T-helper 1 cell treated with Interleukin-12 subunit alpha and Interleukin-12 subunit beta and Interleukin-4 antibody, amounts not matched to agents 30 ng/mL and 1 ng/mL, for 36 hours (primary cell): Measurements from ENCODE around the gene ZNF521. TPM values are rescaled to one million over a fixed set of nuclear protein-coding genes. Genes with fewer than 3 reads are reported as not detected.

Source experiments
- intact Hi-C: fragments of 100-400 bp; cut with micrococcal nuclease; formaldehyde crosslinking; loops from one replicate; pipeline ENCODE4 v1.15.1; 2024
- total RNA-seq: library from RNA; stranded (reverse); gene quantifications from 2 replicates; pipeline ENCODE4 v1.2.3, GENCODE V29; 2022

The ZNF521 gene
- total RNA-seq, 1 donor from 2014 or later, result not detected

DNA sequence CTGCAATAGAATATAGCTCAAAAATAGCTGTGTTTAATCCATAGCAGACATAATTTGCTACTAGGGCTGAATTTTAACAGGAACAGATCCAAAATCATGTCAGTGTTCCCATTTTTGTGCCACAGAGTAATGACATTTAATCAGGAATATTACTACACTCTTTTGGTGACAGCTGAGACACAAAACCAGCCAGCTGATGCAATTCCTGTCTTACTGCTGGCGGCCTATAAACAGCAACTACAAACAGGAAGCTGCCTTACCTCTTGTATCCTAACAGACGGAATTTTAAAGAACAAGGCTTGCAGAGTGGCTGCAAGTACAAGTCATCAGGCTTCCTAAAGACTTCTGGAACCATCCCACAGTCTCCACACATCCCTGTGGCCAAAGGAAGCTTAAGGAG is 218.1 kb downstream of the ZNF521 start:
- intact Hi-C loops, result no loop called here

DNA sequence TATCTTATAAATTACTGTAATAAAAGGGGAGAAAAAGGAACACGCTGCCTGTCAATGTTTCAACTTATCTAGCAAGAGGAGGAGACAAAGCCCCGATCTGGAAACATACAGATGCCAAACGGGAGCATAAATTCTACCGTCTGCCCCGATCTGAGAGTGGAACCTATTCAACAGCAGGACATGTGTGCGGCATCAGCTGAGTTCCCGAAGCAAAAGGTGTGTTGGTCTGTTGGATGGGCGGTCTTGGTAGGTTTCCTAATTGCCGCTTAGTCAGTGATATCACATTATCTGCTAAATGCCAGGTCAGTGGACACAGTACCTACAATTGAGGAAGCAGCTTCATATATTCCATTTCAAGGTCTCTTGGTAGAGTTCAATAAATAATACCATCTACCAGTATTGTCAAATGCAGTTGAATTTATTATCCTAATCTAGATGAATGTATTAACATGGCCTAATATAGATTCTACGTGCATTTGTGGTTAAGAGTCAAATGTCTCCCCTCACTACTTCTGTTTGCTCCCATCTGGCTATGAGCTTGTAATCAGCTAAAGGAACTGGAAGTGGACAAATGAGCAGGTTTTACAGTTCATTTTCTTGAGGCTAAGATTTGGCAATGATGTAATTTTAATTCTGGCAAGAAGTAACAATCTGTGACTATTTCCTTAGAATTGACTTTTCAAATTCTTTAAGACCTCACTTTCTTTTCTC is 219.0 kb downstream of the ZNF521 start:
- intact Hi-C loops, result no loop called here

DNA sequence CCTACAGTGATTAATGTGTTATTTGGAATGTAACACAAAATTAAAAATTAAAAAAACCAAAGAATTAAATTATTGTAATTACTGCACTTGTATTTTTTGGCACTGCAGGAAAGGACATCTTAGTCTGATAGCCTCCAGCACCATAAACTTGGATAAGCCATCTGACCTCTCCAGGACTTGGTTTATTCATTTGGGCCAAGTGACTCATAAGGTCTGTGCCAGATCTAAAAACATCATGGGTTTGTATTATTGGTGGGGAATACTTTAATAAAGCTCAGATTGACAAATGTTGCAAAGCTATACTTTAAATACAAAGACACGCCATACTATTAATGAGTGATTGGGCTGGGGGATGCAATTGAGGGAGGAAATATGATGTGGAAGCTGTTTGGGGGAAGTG is 225.2 kb downstream of the ZNF521 start:
- intact Hi-C loops, result no loop called here

- intact Hi-C loops, result no loop called here
Measured at GRCh38 chr18:25125680-25126079, 226.3 kb downstream of the ZNF521 start.

GRCh38 chr18:25123438-25124232 is 228.3 kb downstream of the ZNF521 start:
- intact Hi-C loops, result no loop called here

GRCh38 chr18:25121442-25121841 is 230.5 kb downstream of the ZNF521 start:
- intact Hi-C loops, result no loop called here

DNA sequence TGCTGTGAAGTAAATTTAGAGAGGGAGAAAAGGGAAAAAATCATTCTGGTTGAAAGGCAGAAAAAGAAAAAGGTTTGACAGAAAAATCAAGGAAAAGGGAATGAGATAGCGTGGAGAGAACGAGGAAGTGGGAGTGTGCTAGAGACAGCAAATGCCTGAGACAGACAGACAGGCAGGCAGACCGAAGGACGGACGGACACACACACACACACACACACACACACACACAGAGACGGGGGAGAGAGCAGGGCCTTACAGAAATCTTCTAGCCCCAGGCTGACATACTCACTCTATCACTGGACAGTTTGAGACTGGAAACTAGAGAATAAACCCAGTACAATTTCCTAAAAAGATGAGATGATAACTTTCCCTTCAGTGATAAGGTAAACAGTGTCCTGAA is 238.4 kb downstream of the ZNF521 start:
- intact Hi-C loops, result no loop called here

DNA sequence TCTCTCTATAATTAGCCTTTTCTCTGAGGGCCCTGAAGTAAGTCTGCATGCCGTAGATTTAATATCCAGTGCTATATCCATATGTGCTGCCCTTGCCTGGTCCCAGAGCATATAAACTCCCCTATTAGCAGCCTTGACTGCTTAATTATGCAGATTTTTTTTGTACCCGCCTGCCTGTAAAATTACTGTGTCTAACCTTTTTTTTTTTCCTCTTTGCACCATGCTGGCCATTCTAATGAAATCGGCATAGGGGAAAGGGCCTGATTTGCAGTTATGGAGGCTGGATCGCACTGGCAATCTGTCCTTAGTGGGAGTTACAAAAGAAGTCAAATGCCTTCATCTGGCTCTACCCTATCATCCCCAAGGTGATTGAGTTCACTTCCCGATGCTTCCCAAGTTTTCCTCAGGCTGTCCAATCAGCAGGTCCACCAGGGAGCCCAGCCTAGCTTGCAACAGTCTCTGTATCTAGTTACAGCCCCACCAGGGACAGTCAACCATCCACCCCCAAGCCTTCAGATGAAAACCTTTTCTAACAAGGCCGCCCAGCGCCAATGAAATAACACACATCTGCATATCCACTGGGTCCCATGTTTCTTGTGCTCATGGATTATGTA is 239.0 kb downstream of the ZNF521 start:
- intact Hi-C loops, result no loop called here

DNA sequence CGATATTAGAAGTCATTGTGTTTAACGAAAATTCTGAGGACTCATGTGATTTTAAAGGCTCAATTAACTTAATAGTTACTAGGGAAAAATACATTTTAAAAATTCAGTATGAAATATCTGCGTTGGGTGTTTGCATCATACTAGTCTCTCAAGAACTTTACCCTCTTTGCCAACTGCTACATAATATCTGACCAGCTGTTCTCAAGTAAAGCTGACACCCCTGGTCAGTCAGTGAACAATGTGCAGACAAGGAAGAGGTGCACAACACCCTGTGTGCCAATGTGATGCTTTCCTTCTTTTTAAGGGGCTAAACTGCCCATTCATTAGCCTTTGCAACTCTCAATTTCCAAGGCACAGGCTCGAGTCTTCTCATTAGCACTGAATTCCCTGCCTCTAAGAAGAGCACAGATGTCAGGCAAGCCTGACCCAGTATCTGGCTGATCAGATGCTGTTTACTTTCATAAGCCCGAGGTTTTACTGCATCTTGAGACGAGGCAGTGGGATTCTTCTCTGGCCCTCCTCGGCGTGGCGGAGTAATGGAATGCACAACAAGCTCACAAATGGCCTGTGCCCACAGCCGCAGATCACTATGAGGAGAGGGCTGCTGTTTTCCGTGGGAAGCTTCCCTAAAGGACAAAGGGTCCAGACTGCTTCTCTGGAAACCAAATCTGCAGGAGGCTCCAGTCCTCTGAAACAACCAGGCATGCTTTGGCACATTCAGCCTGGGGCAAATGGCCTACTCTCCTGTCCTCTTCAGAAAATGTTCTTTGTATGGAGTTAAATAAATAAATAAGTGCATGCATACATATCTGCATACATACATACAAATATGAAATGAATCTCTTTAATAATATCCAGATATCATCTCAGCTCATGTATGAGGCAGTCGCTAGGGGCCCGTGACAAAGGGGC is 240.3 kb downstream of the ZNF521 start:
- intact Hi-C loops, result no loop called here

- intact Hi-C loops, result no loop called here
Measured at GRCh38 chr18:25109484-25109883, 242.5 kb downstream of the ZNF521 start.

GRCh38 chr18:25103468-25104155 is 248.4 kb downstream of the ZNF521 start:
- intact Hi-C loops, result no loop called here

DNA sequence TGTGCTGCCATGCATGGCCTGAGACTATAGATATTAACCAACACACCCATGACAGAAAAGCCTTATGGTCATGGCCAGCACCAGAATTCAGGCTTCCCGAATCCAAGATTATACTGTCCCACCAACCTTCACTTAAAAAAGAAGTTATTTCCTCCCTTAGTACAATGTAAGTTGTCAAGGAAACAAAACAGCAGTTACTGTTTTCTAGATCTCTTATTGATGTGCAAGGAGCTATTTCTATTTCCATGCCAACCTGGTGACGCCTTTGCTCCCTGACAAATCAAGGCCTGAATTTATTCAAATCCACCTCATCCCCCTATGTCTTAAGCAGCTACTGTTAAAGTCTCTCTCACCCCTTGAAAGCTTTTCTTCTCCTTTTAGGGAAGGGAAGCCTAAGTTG is 249.3 kb downstream of the ZNF521 start:
- intact Hi-C loops, result no loop called here

DNA sequence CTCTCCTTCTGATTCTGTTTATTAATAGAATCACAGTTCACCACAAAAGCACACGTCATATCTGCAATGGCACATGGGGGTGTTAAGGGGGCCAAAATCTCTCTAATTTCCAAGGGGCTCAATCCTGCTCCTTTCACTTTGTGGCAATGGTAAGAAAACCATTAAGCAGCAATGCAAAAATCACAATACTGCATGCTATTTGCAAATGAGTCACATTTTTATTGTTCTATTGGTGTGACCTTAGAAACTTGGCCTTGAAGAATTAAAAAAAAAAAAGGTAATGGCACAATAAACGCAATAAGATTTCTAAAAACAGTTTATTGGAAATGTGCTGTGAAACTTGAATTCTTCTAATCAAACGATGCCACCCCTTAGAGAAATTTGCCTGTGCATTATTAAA is 251.5 kb downstream of the ZNF521 start:
- intact Hi-C loops, result no loop called here

DNA sequence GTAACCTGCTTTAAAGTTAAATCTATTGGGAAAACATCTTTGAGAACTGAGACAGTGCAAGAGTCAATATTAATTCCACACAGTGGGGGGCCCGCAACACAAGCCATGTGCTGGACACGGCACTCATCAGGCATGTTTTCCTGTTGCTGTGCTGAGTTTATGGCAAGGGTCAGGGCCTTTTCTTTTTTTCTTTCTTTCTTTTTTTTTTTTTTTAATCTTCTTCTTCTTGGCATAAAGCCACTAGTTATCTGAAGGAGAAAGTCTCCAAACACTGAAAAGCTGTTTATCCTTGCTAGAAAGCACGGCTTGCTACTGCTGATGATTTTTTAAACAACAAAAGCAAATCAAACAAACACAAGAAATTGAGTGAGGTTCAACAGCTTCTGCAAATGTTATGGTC is 252.1 kb downstream of the ZNF521 start:
- intact Hi-C loops, result no loop called here

- intact Hi-C loops, result no loop called here
Measured at GRCh38 chr18:25097569-25098056, 254.4 kb downstream of the ZNF521 start.

GRCh38 chr18:25097057-25097456 is 254.9 kb downstream of the ZNF521 start:
- intact Hi-C loops, result no loop called here

- intact Hi-C loops, result no loop called here
Measured at GRCh38 chr18:25093141-25093540, 258.8 kb downstream of the ZNF521 start.

- intact Hi-C loops, result no loop called here
Measured at GRCh38 chr18:25089470-25089869, 262.5 kb downstream of the ZNF521 start.

- intact Hi-C loops, result no loop called here
Measured at GRCh38 chr18:25086876-25087275, 265.1 kb downstream of the ZNF521 start.

- intact Hi-C loops, result no loop called here
Measured at GRCh38 chr18:25081001-25081400, 271.0 kb downstream of the ZNF521 start.

DNA sequence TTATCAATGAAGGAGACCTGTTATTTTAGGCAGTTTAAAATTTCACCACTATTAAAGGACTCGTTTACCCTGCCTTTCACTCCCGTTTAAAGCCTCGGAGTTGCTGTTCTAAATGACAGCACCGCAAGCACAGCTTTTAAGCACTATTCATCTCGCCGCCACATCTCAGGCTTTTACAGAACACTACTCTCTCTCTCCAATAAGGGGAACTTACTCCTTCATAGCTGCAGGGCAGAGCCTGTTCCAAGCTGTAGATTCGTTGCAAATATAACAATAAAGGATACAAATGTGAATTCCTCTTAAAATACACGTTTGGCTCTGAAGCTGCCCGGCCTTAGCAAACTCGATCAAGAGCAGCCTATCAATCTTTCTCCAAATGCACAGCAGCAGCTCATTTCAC is 271.8 kb downstream of the ZNF521 start:
- intact Hi-C loops, result no loop called here
